ENCODE results near the gene TBC1D19.

TBC1D19 gene

DNA sequence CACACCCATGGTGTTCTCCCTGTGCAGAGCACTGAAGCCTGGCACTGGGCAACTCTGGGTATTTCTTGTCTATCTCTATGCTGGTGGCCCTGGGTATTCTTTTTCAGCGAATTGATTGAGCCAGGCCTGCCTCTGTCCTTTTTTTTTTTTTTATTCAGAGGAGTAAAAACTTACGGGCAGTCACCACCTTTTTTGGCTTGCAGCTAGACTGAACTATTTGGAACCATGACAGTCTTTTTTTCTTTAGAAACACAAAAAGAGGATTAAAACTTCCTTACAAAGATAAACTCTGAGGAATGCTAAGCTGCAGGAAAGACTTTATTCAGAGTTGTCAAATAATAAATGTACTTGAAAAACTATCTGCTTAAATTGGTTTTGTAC is 157.6 kb downstream of the TBC1D19 start:
- no peak for DNase-seq

DNA sequence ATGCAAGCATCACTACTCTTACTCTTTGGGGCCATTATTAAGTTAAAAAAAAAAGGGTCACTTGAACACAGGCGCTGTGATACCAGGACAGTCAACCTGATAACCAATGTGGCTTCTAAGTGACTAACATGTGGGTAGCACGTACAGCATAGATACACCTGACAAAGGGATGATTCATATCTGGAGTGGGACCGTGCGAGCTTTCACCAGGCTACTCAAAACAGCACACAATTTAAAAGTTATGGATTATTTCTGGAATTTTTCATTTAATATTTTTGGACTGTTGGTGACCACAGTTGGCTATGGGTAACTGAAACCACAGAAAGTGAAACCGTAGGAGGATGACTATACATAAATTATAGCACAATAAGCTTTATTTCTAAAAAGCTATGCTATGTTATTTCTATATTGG is 162.9 kb downstream of the TBC1D19 start:
- DNase-seq = no peak

DNA sequence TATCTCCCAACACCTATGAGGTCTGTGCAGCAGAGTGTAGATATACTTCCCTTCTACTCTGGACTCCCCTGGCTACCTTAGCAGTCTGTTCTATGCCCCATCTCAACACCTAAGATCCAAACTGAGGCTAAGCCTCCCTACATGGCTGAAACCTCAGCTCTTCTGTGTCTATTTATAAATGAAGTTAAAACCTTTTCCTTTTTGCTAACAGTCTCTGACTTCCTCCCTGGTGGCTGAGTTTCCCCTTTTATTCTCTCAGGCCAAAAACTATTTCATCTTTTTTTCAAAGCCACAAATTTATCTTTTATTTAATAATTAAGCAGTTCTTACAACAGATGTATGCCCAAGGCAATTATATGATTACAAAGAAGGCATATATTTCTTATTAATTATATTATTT is 164.9 kb downstream of the TBC1D19 start:
- no peak for DNase-seq

DNA sequence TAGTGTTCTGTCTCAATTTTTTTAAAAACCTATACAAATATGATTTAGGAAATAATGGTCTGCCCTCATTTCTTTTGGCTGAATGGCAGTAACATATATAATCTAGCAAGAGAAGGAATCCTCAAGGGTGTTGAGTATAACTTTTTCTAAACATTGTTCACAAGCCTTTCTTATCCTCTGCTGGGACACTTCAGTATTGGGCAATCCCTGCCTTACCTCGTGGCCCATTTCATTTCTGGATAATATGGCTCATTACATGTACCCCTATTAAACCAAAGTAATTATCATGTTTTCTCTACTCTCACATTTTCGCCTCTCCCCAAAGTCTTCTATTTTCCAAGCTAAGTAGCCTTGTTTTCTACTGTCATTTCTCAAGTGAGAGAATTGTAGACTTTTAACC is 166.0 kb downstream of the TBC1D19 start:
- no peak for DNase-seq

DNA sequence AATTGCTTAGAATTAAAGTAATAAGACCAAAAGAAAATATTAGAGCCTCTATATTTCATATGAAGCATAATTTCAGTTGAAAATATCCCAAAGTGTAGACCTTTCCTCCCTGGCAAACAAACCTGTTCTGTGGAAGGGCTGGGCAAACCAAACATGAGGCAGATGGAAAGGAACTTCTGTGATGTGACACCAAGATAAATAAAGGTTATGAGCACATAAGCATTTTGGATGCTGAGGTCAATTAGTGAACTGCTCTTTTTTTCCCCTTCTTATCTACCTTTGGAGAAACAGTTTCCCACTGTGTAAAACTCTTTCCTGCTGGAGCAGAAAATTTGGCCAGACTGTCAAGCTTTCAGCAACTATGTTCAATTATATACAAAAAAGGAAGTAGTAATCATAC is 167.1 kb downstream of the TBC1D19 start:
- DNase-seq = peak; percentile 14

DNA sequence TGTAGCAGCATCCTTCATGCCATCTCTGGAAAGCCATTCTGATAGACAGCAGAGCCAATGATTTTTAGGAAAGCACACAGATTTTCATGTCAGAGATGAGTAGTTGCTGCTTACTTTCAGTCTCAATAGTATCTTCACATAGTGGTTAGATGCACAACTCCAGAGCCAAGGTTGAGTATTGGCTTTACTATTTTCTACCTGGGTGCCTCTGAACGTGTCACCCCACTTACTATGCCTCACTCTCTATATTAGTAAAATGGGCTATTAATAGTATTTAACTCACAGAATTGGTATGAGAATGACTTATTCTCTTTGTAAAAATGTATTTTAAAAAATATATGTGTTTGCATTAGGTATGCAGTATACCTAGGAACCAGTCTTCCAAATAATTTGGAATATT is 168.0 kb downstream of the TBC1D19 start:
- DNase-seq = no peak

DNA sequence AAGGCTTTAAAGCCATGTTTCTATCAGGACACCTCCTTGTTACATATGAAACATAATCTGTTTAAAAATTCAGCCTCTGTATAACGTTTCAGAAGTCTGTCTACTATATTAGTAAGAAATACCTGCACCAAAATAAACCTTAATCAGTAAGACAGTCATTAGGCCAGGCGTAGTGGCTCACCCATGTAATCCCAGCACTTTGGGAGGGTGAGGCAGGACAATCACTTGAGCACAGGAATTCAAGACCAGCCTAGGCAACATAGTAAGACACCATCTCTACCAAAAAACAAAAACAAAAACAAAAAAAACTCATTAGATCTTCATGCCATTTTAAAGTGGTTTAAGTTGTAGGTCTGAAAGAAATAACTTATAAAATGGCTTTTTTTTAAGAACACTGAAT is 169.3 kb downstream of the TBC1D19 start:
- DNase-seq = no peak

DNA sequence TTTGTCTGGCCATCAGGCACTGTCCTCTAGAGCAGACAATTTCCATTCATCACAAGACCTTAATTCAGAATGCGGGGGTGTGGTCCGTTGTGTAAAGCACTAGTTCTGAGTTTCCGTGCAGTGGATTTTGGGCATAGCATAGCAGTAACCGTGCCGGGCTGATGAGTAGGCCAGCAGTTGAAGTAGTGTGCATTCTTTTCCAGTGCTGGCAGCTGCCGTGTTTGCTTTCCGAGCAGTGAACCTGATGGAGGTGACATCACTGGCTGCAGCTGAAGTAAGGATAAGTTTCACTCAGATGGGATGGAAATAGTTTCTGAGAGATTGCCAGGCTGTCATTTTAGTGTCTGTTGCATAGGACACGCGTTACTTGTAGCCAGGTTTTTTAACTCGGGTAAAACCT is 169.7 kb downstream of the TBC1D19 start:
- DNase-seq = peak; percentile 5

DNA sequence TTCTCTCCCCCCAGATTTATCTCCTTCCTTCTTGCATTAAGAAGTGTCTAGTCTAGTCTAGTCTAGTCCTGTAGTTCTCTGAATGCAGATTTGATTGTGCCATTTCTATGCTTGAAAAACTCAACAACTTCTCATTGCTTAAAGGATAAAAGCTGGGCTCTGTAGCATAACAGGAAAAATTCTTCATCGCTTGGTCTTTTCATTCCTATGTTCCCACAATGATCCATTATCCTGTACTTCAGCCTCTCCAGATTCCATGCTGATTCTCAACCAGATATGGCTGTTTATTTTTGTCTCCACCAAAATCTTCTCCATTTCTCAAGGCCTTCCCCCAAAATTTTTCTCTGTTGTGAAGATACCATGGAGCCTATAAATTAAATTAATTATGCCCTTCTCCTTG is 173.9 kb downstream of the TBC1D19 start:
- DNase-seq = no peak

DNA sequence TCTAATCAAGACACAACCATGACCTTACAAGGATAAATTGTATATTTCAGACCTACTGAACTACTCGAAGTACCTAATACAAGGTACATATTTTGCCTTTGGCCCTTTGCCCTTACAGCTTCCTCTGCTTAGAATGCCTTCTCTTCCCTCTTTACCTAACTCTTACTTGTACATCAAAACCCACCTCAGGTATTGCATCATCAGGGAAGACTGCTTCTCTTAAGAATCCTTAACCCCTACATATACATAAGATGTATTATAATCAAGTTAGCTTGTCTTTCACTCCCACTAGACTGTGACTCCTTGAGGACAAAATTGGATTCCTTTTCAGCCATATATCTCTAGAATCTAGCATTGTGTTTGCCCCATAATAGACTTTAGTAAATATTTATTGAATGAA is 175.0 kb downstream of the TBC1D19 start:
- DNase-seq = no peak

DNA sequence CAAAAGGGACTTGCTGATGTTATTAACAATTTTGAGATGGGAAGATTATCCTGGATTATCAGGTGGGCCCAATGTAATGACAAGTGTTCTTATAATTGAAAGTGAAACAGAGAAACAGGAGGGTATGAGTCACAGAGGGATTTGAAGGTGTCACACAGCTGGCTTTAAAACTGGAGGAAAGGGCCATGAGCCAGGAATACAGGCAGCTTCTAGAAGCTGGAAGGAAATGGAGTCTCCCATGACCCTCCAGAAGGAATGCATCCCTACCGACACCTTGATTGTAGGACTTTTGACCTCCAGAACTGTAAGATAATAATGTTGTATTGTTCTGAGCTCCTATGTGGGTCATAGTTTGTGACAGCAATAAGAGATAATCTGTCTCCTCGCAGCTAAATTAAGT is 178.8 kb downstream of the TBC1D19 start:
- no peak for DNase-seq

DNA sequence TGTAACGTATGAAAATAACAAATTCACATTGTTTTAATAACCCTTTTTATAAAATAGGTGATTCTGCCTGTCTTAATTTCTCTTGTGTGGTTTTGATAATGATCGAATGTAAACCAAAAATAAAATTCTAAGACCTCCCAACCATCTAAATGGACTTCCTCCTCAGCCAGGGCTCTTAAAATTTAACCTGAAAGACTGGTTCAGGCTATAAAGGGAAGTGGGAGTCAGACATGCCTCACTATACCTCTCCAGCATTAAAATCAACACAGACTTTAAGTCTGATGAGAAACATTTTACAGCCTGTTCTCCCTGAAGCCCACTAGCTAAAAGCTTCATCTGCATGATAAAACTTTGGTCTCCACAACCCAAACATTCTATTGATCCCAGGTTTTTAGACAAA is 179.2 kb downstream of the TBC1D19 start:
- DNase-seq = no peak

DNA sequence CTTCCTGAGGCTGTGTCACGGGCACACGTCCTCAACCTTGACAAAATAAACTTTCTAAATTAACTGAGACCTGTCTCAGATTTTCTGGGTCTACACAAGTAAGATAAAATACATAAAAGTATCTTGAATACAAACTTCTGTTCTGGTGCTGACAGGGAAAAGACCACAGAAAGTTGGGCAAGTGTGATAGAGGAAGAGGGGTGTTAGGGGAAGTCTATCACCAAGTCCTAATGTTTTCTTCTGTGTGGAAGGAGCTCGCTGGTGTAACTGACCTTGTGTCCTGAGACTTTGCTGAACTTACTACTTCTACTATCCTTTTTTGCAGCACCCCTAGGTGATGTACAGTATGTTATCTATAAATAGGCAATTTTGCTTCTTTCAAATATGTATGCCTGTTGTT is 179.8 kb downstream of the TBC1D19 start:
- DNase-seq = no peak

DNA sequence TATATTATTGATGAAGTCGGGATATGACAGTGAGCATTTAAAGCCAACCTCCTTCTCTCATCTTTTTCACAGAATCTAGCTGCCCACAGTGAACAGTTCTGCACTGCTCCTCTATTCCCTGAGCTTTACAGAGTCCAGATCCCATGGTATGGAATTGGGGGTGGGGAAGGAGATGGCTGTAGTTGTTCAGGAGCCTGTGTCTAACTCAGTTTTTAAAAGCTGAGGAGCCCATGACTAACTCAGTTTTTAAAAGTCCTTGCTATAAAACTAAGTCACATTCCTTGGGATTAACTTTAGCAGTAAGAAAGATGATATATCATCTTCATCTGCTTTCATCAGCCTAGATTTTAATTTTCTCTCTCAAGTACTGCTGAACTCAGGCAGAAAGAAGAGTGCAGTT is 180.3 kb downstream of the TBC1D19 start:
- no peak for DNase-seq

DNA sequence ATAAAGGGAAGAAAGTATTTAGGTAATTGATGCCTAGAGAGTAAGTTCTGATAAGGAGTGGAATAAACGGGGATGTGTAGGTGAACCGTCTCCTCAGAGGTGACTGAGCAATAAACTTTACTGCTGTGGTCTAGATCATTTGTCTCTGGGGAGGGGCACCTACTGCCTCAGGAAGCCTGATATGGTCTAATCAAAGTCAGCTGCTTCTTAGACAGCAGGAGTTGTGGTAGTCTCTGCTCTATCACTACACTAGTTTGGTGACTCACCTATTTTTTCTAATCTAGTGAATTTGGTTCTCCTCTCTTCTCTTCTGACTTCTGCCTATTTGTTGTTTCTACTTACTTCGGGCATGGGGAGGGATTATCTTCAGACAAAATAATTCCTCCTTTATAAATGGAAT is 181.6 kb downstream of the TBC1D19 start:
- DNase-seq = no peak

DNA sequence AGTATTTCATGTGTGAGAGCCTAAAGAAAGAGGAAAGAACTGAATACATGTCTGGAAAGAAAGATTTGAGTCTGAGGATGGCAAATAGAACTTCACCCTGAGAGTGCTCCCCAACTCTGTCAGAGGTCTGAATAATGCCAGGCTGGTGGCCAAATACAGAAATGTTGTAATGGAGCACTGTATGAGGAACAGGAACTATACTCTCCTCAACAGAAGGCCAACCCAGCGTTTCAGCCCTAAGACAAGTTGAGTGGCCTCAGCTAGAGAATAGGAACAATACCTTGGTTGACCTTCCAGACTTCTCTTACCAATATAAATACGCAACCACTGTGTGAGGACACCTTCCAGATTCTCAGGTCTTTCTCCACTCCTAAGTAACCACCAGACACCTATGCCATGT is 182.3 kb downstream of the TBC1D19 start:
- DNase-seq = no peak

DNA sequence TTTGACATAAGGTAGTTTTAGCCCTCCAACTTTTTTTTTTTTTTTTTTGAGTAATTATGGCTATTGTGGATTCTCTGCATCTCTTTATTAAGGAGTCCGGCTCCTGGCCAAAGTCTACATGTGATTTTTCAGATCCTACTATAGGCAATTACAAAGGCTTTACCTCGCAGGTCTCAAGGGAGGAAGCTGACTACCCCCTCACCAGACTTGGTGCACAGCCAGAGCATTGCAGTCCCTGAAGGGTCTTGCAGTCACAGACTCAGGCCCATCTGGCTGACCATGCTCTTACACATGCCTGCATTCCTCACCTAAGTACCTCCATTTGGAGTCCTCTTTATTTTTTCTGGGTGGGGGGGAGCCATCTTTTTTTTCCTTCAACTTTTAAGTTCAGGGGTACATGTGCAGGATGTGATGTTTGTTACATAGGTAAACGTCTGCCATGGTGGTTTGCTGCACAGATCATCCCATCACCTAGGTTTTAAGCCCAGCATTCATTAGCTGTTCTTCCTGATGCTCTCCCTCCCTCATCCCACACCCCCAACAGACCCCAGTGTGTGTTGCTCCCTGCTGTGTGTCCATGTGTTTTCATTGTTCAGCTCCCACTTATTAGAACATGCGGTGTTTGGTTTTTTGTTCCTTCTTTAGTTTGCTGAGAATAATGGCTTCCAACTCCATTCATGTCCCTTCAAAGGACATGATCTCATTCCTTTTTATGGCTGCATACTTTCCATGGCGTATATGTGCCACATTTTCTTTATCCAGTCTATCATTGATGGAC is 188.4 kb downstream of the TBC1D19 start:
- DNase-seq = peak; percentile 34

DNA sequence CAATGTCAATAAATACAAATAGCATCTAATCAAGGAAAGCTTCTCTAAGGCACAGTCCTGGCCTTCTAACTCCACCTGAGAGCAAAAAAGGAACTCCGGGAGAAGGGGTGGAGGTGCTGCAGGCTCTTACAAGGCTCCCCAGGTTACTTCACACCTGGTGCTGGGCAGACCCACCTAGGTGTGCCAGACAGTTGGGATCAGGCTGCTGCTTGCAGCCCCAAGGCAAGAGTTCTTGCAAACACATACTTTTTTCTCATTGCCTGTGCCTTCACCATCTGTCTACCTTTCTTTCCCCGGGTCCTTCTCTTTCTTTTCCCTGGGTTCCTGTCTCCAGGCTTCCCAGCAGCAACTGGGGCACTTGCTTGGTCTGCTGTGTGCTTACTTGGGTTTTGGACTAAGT is 195.3 kb downstream of the TBC1D19 start:
- DNase-seq = no peak

DNA sequence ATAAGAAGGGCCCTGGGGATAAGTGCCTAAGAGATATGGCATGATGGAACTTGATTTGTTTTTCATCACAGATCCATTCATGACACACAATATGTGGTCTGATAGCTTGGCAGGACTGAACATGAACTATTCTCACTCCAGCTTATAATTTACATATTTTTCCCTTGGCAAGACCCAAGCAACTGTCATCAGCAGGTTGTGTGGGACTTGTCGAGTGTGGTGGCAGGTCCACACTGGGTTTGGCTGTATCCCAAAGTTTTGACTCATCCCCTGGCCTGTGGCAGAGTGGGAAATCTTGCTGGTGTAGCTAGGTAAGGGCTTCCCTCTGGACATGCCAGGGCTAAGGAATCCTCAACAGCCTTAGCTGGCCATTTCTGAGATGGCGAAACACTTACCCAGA is 195.8 kb downstream of the TBC1D19 start:
- DNase-seq = no peak

DNA sequence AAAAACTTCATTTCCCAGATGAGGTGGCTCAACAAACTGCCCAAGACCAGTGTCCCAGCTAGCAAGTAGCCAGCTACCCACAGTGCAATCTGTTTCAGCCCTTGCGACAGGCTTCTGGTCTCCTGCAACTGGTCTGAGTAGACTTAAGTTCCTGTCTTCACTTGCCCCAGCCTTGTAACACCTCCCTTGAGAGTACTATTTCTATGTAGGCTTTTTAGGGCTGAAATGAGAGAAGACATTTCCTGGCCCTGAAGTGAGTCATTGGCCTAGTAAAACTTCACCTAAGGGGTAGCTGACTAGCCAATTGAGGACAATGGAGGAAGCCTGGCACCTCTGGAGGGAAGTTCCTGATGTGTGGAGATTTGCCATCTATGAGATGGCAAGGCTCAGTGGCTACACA is 196.7 kb downstream of the TBC1D19 start:
- DNase-seq = no peak

DNA sequence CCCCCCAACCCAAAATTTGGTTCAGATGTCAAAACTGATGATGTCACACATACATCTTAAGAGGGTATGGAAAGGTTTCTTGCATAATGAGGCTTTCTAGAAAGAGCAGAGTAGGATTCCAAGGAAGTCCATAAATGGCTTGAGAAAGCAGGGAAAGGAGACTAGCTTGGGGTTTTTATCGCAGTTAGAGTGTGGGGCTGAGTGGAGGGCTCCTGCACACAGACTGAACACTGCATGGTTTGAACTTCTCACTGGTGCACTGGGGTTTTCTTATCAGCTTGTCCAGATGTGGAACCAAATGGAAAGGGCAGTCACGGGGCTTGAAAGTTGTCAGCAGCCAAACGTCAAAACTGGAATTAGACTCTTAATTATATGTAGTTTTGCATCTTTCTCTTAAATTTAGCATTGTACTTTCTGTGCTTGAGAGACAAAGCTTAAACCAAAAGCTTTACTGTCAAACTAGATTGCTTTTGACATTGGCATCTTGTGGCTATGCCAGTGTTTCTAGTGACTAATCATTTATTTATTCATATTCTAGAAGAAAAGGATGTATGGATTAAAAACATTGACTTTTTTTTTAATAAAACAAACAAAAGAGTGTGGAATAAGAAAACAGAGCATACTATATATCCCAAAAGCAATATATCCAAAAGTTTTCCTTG is 198.4 kb downstream of the TBC1D19 start:
- no peak for DNase-seq

DNA sequence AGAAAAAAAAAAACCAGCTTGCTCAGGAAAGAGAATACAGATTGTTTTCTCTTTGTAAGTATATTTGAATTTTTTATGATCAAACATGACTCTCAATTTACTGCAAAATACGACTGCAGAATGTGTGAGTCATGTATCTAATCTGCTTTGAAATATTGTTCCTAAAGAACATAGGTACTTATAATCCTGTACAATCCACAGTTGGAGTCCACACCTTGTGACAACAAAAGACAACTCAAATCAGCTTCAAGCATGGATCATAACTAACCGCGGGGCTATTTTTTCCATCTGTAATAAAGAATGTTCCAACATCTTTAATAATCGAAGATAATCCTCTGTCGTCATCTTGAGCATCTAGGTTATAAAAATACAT is 198.9 kb downstream of the TBC1D19 start:
- DNase-seq = no peak

DNA sequence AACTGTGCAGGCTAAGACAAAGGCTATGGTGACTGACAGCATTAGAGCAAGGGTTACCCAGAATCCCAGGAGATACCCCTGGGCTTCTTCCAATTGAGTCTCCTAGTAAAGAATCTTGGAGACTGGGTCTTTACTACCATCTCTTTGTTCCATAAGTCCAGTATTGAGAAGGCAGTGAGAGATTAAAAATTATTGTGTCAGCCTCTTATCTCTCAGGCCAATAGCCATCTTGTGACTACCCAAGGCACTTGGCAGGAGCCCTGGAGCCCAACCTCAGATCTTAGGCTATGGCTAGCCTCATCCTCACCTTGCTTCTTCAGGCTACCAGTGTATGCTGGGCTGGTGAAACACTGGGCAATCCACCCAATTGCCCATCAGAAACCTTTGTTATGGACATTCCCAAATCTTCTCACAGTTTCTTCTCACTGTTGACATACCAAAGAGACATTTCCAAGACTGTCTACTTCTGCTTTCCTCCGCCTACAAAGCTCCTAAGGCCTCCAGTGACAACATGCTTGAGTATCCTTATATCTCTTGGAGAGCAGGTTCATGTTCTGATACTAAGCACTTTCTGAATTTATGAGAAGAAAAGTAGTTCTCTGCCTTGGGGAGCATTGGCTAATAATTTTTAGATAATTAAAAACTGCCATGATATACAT is 200.5 kb downstream of the TBC1D19 start:
- DNase-seq = no peak

DNA sequence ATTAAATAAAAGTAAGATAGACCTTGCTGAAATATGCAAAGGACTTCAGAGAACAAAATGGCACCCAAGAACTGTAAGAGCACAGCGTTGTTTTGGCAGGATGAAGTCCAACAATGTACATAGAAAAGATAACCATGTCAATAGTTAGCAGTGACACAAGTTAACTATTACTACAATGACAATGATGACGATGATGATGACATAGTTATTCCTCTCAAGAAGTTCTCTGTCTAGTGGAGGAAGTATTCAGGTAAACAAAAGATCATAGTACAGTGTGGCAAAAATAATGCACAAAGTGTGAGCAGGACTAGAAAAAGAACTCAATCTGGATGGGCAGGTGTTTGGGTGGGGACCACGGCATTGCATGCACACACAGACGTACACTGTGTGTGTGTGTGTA is 201.4 kb downstream of the TBC1D19 start:
- DNase-seq = no peak

DNA sequence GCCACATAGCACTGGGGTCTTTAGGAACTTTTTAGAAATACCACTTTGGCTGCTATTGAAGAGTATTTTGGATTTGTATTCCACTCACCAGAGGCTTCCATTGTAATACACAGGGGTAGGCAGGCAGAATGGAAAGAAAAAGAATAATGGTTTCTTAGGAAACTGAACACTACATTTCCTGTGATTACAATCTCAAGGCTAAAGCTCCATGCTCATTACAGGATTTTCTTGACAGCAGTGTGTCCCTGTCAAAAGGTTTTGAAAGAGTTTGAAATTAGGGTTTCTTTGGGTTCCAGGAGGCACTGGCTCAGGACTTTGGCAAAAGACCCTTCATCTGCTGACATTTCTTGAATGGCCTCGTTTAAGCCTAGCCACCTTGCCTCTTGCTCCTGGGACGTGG is 201.9 kb downstream of the TBC1D19 start:
- DNase-seq = no peak

Measured in DMS153 (cell line).